Panc1 (cell line): ENCODE results near the gene FANCC. TPM values are rescaled to one million over a fixed set of nuclear protein-coding genes. Genes with fewer than 3 reads are reported as not detected.

ENCODE experiments used
- ATAC-seq: fragments of 200-7000 bp; cut with Tn5 transposase; 2 replicates; pipeline ENCODE4 v1.9.1; 2020; ENCODE audit warnings: mild to moderate bottlenecking, moderate library complexity
- BruUV-seq: library from RNA; stranded (reverse); fragments of 400-500 nt; replicated peaks from 2 replicates; lab custom pipeline; 2021; lab: Mats Ljungman, UMichigan
- CTCF ChIA-PET: fragments of 300-600 bp; sonication (Branson Sonifier 250); formaldehyde crosslinking; loops from one replicate; lab custom pipeline; 2022; ENCODE audit warnings: antibody characterized with exemption; lab: Charles Lee
- POLR2A ChIA-PET: fragments of 300-600 bp; sonication (Branson Sonifier 250); formaldehyde crosslinking; loops from one replicate; lab custom pipeline; 2022; ENCODE audit warnings: antibody characterized with exemption; lab: Charles Lee
- DNase-seq: peaks from one replicate; pipeline ENCODE4 v3.0.0-alpha.2; 2010; ENCODE audit warnings: low read depth, low spot score
- H3K27ac ChIP-seq: 2 replicates; pipeline ENCODE4 v1.5.1; 2011; ENCODE audit warnings: mild to moderate bottlenecking, low read length, inconsistent platforms
- H3K27me3 ChIP-seq: fragments of 200-500 bp; sonication (Bioruptor generic); 2 replicates; pipeline ENCODE4 v1.6.0; 2014; ENCODE audit warnings: low read length, inconsistent platforms; ENCODE audit not compliant: control insufficient read depth, insufficient read depth
- H3K36me3 ChIP-seq: fragments of 200-500 bp; sonication (Bioruptor generic); 2 replicates; pipeline ENCODE4 v1.5.1; 2014; ENCODE audit warnings: inconsistent platforms, mild to moderate bottlenecking, low read length, moderate library complexity; ENCODE audit not compliant: control insufficient read depth, insufficient read depth
- H3K4me1 ChIP-seq: 2 replicates; pipeline ENCODE4 v1.5.1; 2011; ENCODE audit warnings: inconsistent platforms, mild to moderate bottlenecking, low read length, moderate library complexity; ENCODE audit not compliant: control insufficient read depth, insufficient read depth
- H3K4me3 ChIP-seq, 2 experiments: 2 replicates each; pipeline ENCODE4 v1.5.1; 2011 to 2012; ENCODE audit warnings: low read depth in 2 of 2, low read length in 2 of 2, mild to moderate bottlenecking in 2 of 2, inconsistent platforms in 1 of 2, moderate library complexity in 1 of 2
- H3K9me3 ChIP-seq: fragments of 200-500 bp; sonication (Bioruptor generic); 2 replicates; pipeline ENCODE4 v1.5.1; 2014; ENCODE audit warnings: low read depth, mild to moderate bottlenecking, inconsistent platforms, low read length, moderate library complexity; ENCODE audit not compliant: control insufficient read depth, insufficient read depth
- POLR2AphosphoS5 ChIP-seq: IDR thresholded peaks from 2 replicates; pipeline ENCODE4 v1.6.1; 2012; ENCODE audit warnings: mild to moderate bottlenecking, low read depth, low read length, moderate library complexity
- REST ChIP-seq, 2 experiments: IDR thresholded peaks; 2 replicates each; pipeline ENCODE4 v1.6.1; 2011 to 2012; ENCODE audit warnings: low read depth in 2 of 2, control low read depth in 1 of 2, low read length in 1 of 2, mild to moderate bottlenecking in 1 of 2, moderate library complexity in 1 of 2; ENCODE audit not compliant: insufficient read depth in 1 of 2
- SIN3A ChIP-seq: IDR thresholded peaks from 2 replicates; pipeline ENCODE4 v1.6.1; 2012; ENCODE audit warnings: low read depth, mild to moderate bottlenecking, low read length, moderate library complexity, borderline replicate concordance; ENCODE audit not compliant: insufficient read depth
- TCF7L2 ChIP-seq: IDR thresholded peaks from 2 replicates; pipeline ENCODE4 v1.6.1; 2011; ENCODE audit warnings: mild to moderate bottlenecking, low read depth, low read length, inconsistent platforms
- in situ Hi-C: cut with HindIII; loops from 2 replicates; pipeline ENCODE4 v1.10.0; 2016; ENCODE audit warnings: low sequenced_read_pairs, low pct_unique_long_range_greater_than_20kb
- intact Hi-C: fragments of 100-400 bp; cut with micrococcal nuclease; formaldehyde crosslinking; loops from one replicate; pipeline ENCODE4 v1.10.0; 2022; ENCODE audit not compliant: unreplicated experiment
- total RNA-seq: library from RNA; stranded (reverse); gene quantifications from one replicate; pipeline ENCODE4 v1.2.1, GENCODE V29; 2021; ENCODE audit not compliant: unreplicated experiment
- TF ChIP-seq, protein P1 (sequence below): fragments of 450-650 bp; IDR thresholded peaks from 2 replicates; pipeline ENCODE4 v1.5.1; 2017; ENCODE audit warnings: mild to moderate bottlenecking

The FANCC gene
- total RNA-seq, 1 experiment from 2014 or later: 17.8 TPM

GRCh38 chr9:95226921-95227320 lies 90.6 kb downstream of the FANCC start:
- no peak overlapping the region for H3K4me3 ChIP-seq
- DNase-seq (no peak), ATAC-seq (no peak)
- no peaks in the 10 kb centered on the region for H3K9me3 ChIP-seq
- H3K27me3 ChIP-seq: no peaks in the 10 kb centered on the region
- no peak for TF ChIP-seq POLR2AphosphoS5
- TF ChIP-seq SIN3A: no peak
- TF ChIP-seq REST (IDR thresholded peaks at IDR 0.05; ENCODE audit: insufficient read depth in 1 of 2, low read depth in 2 of 2, low read length in 1 of 2): no peak
- no peak for TF ChIP-seq TCF7L2
- TF ChIP-seq, protein P1, sequence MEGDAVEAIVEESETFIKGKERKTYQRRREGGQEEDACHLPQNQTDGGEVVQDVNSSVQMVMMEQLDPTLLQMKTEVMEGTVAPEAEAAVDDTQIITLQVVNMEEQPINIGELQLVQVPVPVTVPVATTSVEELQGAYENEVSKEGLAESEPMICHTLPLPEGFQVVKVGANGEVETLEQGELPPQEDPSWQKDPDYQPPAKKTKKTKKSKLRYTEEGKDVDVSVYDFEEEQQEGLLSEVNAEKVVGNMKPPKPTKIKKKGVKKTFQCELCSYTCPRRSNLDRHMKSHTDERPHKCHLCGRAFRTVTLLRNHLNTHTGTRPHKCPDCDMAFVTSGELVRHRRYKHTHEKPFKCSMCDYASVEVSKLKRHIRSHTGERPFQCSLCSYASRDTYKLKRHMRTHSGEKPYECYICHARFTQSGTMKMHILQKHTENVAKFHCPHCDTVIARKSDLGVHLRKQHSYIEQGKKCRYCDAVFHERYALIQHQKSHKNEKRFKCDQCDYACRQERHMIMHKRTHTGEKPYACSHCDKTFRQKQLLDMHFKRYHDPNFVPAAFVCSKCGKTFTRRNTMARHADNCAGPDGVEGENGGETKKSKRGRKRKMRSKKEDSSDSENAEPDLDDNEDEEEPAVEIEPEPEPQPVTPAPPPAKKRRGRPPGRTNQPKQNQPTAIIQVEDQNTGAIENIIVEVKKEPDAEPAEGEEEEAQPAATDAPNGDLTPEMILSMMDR: no peak
- BruUV-seq: no TSS peak
- ChIA-PET CTCF (no interaction called here), POLR2A (no interaction called here)
- H3K4me1 ChIP-seq: no peaks in the 10 kb centered on the region
- in situ Hi-C loops (no loop called here), intact Hi-C loops (no loop called here)
- no peak overlapping the region for H3K27ac ChIP-seq
- no peaks in the 10 kb centered on the region for H3K36me3 ChIP-seq

DNA sequence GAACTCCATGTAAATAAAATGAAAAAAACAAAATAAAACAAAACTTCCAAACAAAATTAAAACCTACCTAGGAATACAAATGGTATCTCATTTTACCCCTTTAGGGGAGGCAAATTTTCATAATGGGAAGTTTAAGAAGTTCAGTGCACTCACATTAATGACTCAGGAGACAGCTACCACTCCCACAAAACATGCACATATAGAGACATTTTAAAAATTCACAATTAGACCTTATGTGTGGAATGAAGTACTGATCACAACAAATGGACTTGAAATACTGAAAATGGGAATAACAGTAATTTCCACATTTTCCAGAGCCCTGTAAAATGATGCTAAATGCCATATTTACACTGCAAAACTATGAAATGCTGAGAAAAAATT lies 91.8 kb downstream of the FANCC start:
- intact Hi-C loops: no loop called here
- no peaks in the 10 kb centered on the region for H3K27me3 ChIP-seq
- ATAC-seq (no peak), DNase-seq (no peak)
- in situ Hi-C loops: no loop called here
- BruUV-seq: no TSS peak
- H3K9me3 ChIP-seq: no peaks in the 10 kb centered on the region
- no peaks in the 10 kb centered on the region for H3K4me1 ChIP-seq
- H3K36me3 ChIP-seq: no peaks in the 10 kb centered on the region
- no peak overlapping the region for H3K27ac ChIP-seq
- no peak overlapping the region for H3K4me3 ChIP-seq
- CTCF ChIA-PET: no interaction called here
- POLR2A ChIA-PET: no interaction called here
- no peak for TF ChIP-seq TCF7L2

GRCh38 chr9:95225076-95225725 lies 92.3 kb downstream of the FANCC start:
- ATAC-seq (no peak), DNase-seq (no peak)
- intact Hi-C loops: no loop called here
- no peaks in the 10 kb centered on the region for H3K9me3 ChIP-seq
- H3K27me3 ChIP-seq: no peaks in the 10 kb centered on the region
- no peak for TF ChIP-seq TCF7L2
- TF ChIP-seq, protein P1: no peak
- no peak for TF ChIP-seq SIN3A
- TF ChIP-seq POLR2AphosphoS5: no peak
- TF ChIP-seq REST (IDR thresholded peaks at IDR 0.05; ENCODE audit: insufficient read depth in 1 of 2, low read depth in 2 of 2, low read length in 1 of 2): no peak
- no TSS peak for BruUV-seq
- POLR2A ChIA-PET: no interaction called here
- H3K4me3 ChIP-seq: no peak overlapping the region
- no peaks in the 10 kb centered on the region for H3K36me3 ChIP-seq
- CTCF ChIA-PET: no interaction called here
- no peaks in the 10 kb centered on the region for H3K4me1 ChIP-seq
- in situ Hi-C loops: no loop called here
- no peak overlapping the region for H3K27ac ChIP-seq
